Endothelial cell of umbilical vein (primary cell): ENCODE results near the gene ZNF697.

ENCODE experiments used
- CTCF ChIP-seq, 2 donors: IDR thresholded peaks; 1 replicate in 1 of 2; 2 replicates in 1 of 2; pipeline ENCODE4 v1.5.1; 2011; ENCODE audit warnings: low read length in 2 of 2, mild to moderate bottlenecking in 2 of 2, moderate library complexity in 2 of 2, control low read depth in 1 of 2, inconsistent platforms in 1 of 2, low read depth in 1 of 2; ENCODE audit not compliant: insufficient read depth in 1 of 2; ENCODE audit errors: extremely low read depth in 1 of 2
- EZH2 ChIP-seq: IDR thresholded peaks from 2 replicates; pipeline ENCODE4 v1.6.1; 2012; ENCODE audit warnings: borderline replicate concordance, low read depth, mild to moderate bottlenecking, moderate library complexity, low read length, inconsistent platforms; ENCODE audit not compliant: severe bottlenecking
- FOS ChIP-seq: IDR thresholded peaks from 2 replicates; pipeline ENCODE4 v1.6.1; 2011; ENCODE audit warnings: mild to moderate bottlenecking, low read length, moderate library complexity, borderline replicate concordance; ENCODE audit not compliant: insufficient read depth
- GATA2 ChIP-seq: IDR thresholded peaks from 2 replicates; pipeline ENCODE4 v1.7.0; 2011; ENCODE audit warnings: low read depth, mild to moderate bottlenecking, moderate library complexity, mixed read lengths, low read length; ENCODE audit not compliant: insufficient read length, insufficient read depth
- JUN ChIP-seq: IDR thresholded peaks from 2 replicates; pipeline ENCODE4 v1.6.1; 2011; ENCODE audit warnings: borderline replicate concordance, low read depth; ENCODE audit not compliant: insufficient read length, insufficient read depth
- MYC ChIP-seq: IDR thresholded peaks from one replicate; pipeline ENCODE4 v1.6.1; 2011; ENCODE audit warnings: mild to moderate bottlenecking, low read depth, low read length
- POLR2A ChIP-seq: IDR thresholded peaks from 2 replicates; pipeline ENCODE4 v1.6.1; 2012; ENCODE audit warnings: low read depth, mild to moderate bottlenecking, control low read depth, low read length
- POLR2AphosphoS5 ChIP-seq: IDR thresholded peaks from 2 replicates; pipeline ENCODE4 v1.6.1; 2012; ENCODE audit warnings: low read depth, mild to moderate bottlenecking, control low read depth, low read length, moderate library complexity; ENCODE audit not compliant: insufficient read depth
- TF ChIP-seq, protein P1 (sequence below): IDR thresholded peaks from 2 replicates; pipeline ENCODE4 v1.6.1; 2011; ENCODE audit not compliant: insufficient read depth, insufficient read length

DNA sequence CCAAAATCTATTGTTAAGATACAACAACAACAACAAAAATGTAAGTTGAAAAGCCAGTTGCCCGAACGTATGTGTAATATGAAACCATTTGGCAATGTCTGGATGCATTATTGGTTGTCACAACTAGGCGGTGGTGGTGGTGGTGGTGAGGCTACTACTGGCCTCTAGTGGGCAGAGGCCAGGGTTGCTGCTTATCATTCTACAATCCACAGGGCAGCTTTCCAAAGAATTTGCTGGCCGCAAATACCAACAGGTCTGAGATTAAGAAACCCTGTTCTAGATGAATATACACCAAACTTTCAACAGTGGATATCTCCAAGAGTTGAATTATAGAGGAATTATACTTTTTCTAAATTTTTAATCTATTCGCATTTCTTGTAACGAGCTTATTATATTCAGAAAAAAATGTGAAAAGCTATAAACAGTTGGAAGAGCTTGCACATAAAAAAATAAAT, 26.8 kb upstream of the ZNF697 start:
- TF ChIP-seq EZH2 (no peak), CTCF (IDR thresholded peaks at IDR 0.05; ENCODE audit: extremely low read depth in 1 of 2, insufficient read depth in 1 of 2, low read depth in 1 of 2, low read length in 2 of 2) (peak; percentile 70 to 90), POLR2A (no peak), POLR2AphosphoS5 (no peak), JUN (no peak), FOS (no peak), MYC (no peak), GATA2 (peak; percentile 16)
- TF ChIP-seq, protein P1, sequence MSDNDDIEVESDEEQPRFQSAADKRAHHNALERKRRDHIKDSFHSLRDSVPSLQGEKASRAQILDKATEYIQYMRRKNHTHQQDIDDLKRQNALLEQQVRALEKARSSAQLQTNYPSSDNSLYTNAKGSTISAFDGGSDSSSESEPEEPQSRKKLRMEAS: no peak
